SK-N-SH (cell line): ENCODE measurements around the gene MLLT11. TPM values are rescaled to one million over a fixed set of nuclear protein-coding genes. Genes with fewer than 3 reads are reported as not detected.
A peak's percentile ranks its signal among the peaks of the same experiment; 100 is the strongest.

Source experiments
- CTCF ChIA-PET: fragments of 300-600, 350-600 bp; formaldehyde crosslinking; extraction: SDS; loops from one replicate; lab custom pipeline; 2021; lab: Yijun Ruan, JAX
- POLR2A ChIA-PET: fragments of 350-600 bp; sonication (Branson Sonifier 250); formaldehyde crosslinking; extraction: SDS; loops from one replicate; lab custom pipeline; 2020; ENCODE audit warnings: antibody characterized with exemption, inconsistent platforms; lab: Yijun Ruan, JAX
- DNase-seq: peaks from one replicate; pipeline ENCODE4 v3.0.0; 2012
- H2AFZ ChIP-seq: fragments of 200-600 bp; sonication (generic); 2 replicates; pipeline ENCODE4 v1.8.1; 2016; ENCODE audit warnings: antibody characterized with exemption, mild to moderate bottlenecking, low read depth
- H3F3A ChIP-seq: fragments of 200-600 bp; sonication (generic); replicated peaks from 2 replicates; pipeline ENCODE3; 2016; ENCODE audit warnings: antibody characterized with exemption, mild to moderate bottlenecking; ENCODE audit not compliant: insufficient read depth
- H3K27ac ChIP-seq, 2 experiments: fragments of 200-500 bp in 1 of 2; fragments of 200-600 bp in 1 of 2; sonication (Bioruptor generic) in 1 of 2; sonication (generic), shearing (Covaris generic) in 1 of 2; 2 replicates each; pipeline versions ENCODE4 v1.5.1 to v1.6.1; 2014 to 2016; ENCODE audit warnings: low read depth in 2 of 2, inconsistent platforms in 1 of 2, low read length in 1 of 2, mild to moderate bottlenecking in 1 of 2, mixed read lengths in 1 of 2
- H3K27me3 ChIP-seq: fragments of 200-600 bp; sonication (generic), shearing (Covaris generic); 2 replicates; pipeline ENCODE4 v1.6.1; 2016; ENCODE audit warnings: mixed run types; ENCODE audit not compliant: insufficient read depth
- H3K36me3 ChIP-seq, 2 experiments: fragments of 200-500 bp in 1 of 2; fragments of 200-600 bp in 1 of 2; sonication (Bioruptor generic) in 1 of 2; sonication (generic) in 1 of 2; replicated peaks in 1 of 2; 2 replicates each; pipeline versions ENCODE3 to v1.5.1; 2014 to 2016; ENCODE audit warnings: low read length in 1 of 2, mild to moderate bottlenecking in 1 of 2; ENCODE audit not compliant: insufficient read depth in 2 of 2, control insufficient read depth in 1 of 2
- H3K4me1 ChIP-seq, 2 experiments: fragments of 200-500 bp in 1 of 2; fragments of 200-600 bp in 1 of 2; sonication (Bioruptor generic) in 1 of 2; sonication (generic), shearing (Covaris generic) in 1 of 2; 2 replicates each; pipeline versions ENCODE4 v1.5.1 to v1.6.1; 2014 to 2016; ENCODE audit warnings: low read depth in 1 of 2, low read length in 1 of 2, mixed run types in 1 of 2; ENCODE audit not compliant: insufficient read depth in 2 of 2, control insufficient read depth in 1 of 2
- H3K4me2 ChIP-seq: fragments of 200-600 bp; sonication (generic), shearing (Covaris generic); 2 replicates; pipeline ENCODE4 v1.6.1; 2017; ENCODE audit warnings: mixed run types
- H3K4me3 ChIP-seq, 2 experiments: fragments of 200-500 bp in 1 of 2; fragments of 200-600 bp in 1 of 2; sonication (Bioruptor generic) in 1 of 2; sonication (generic), shearing (Covaris generic) in 1 of 2; 2 replicates each; pipeline versions ENCODE4 v1.5.1 to v1.8.1; 2014 to 2016; ENCODE audit warnings: low read depth in 2 of 2, inconsistent platforms in 1 of 2, low read length in 1 of 2, mild to moderate bottlenecking in 1 of 2, mixed read lengths in 1 of 2, moderate library complexity in 1 of 2
- H3K79me2 ChIP-seq: fragments of 200-600 bp; sonication (generic); 2 replicates; pipeline ENCODE4 v1.8.1; 2017; ENCODE audit warnings: mild to moderate bottlenecking; ENCODE audit not compliant: insufficient read depth
- H3K9ac ChIP-seq: fragments of 200-600 bp; sonication (generic); 2 replicates; pipeline ENCODE4 v1.6.1; 2017; ENCODE audit warnings: mixed run types
- H3K9me2 ChIP-seq: fragments of 200-600 bp; sonication (generic); 2 replicates; pipeline ENCODE4 v1.6.1; 2017; ENCODE audit warnings: mixed run types
- H3K9me3 ChIP-seq: fragments of 200-600 bp; sonication (generic); 2 replicates; pipeline ENCODE4 v1.6.1; 2017; ENCODE audit warnings: mixed run types, mild to moderate bottlenecking, moderate library complexity
- H4K20me1 ChIP-seq: fragments of 200-600 bp; sonication (generic); 2 replicates; pipeline ENCODE4 v1.6.1; 2017; ENCODE audit warnings: mild to moderate bottlenecking, mixed run types; ENCODE audit not compliant: insufficient read depth
- CHD2 ChIP-seq: fragments of 150-350 bp; IDR thresholded peaks from 2 replicates; pipeline ENCODE4 v1.6.1; 2018; ENCODE audit warnings: low read length; ENCODE audit not compliant: partially characterized antibody
- EP300 ChIP-seq, 2 experiments: IDR thresholded peaks; 2 replicates each; pipeline versions ENCODE4 v1.4.0 to v1.6.1; 2012; ENCODE audit warnings: borderline replicate concordance in 1 of 2, low read depth in 1 of 2, low read length in 1 of 2
- EZH2phosphoT487 ChIP-seq: fragments of 200-600 bp; sonication (generic); IDR thresholded peaks from 2 replicates; pipeline ENCODE4 v1.6.1; 2017; ENCODE audit warnings: low read depth, mixed run types, mild to moderate bottlenecking, antibody characterized with exemption, moderate library complexity, borderline replicate concordance
- FOSL2 ChIP-seq: IDR thresholded peaks from 2 replicates; pipeline ENCODE4 v1.4.0; 2012; ENCODE audit warnings: low read depth, mild to moderate bottlenecking, moderate library complexity, borderline replicate concordance
- FOXJ3 ChIP-seq: sonication (generic); formaldehyde crosslinking; IDR thresholded peaks from 2 replicates; pipeline ENCODE4 v1.5.1; 2020; ENCODE audit warnings: mild to moderate bottlenecking, missing genetic modification reagents
- FOXM1 ChIP-seq: IDR thresholded peaks from 2 replicates; pipeline ENCODE4 v1.4.0; 2012; ENCODE audit warnings: low read depth, mild to moderate bottlenecking
- MAX ChIP-seq: IDR thresholded peaks from 2 replicates; pipeline ENCODE4 v1.4.0; 2012; ENCODE audit warnings: low read depth
- MEF2A ChIP-seq: IDR thresholded peaks from 2 replicates; pipeline ENCODE4 v1.4.0; 2012; ENCODE audit warnings: low read depth, borderline replicate concordance
- MXI1 ChIP-seq: IDR thresholded peaks from 2 replicates; pipeline ENCODE4 v1.6.1; 2012; ENCODE audit warnings: mild to moderate bottlenecking, low read depth, low read length, improper control_type of control experiment
- PBX3 ChIP-seq: IDR thresholded peaks from 2 replicates; pipeline ENCODE4; 2012
- RFX5 ChIP-seq: IDR thresholded peaks from 2 replicates; pipeline ENCODE4 v1.6.1; 2012; ENCODE audit warnings: mild to moderate bottlenecking, improper control_type of control experiment, low read length
- RXRA ChIP-seq: IDR thresholded peaks from 2 replicates; pipeline ENCODE4 v1.4.0; 2012; ENCODE audit warnings: low read depth, mild to moderate bottlenecking, borderline replicate concordance
- SIN3A ChIP-seq: IDR thresholded peaks from 2 replicates; pipeline ENCODE4 v1.6.1; 2012; ENCODE audit warnings: low read depth, mild to moderate bottlenecking, low read length, moderate library complexity, borderline replicate concordance
- SMC3 ChIP-seq: IDR thresholded peaks from 2 replicates; pipeline ENCODE4 v1.6.1; 2012; ENCODE audit warnings: low read depth, low read length, improper control_type of control experiment
- TAF1 ChIP-seq: IDR thresholded peaks from 2 replicates; pipeline ENCODE4 v1.6.1; 2012; ENCODE audit warnings: low read depth, mild to moderate bottlenecking, low read length, moderate library complexity, borderline replicate concordance
- TCF12 ChIP-seq: IDR thresholded peaks from 2 replicates; pipeline ENCODE4 v1.4.0; 2012
- USF1 ChIP-seq: IDR thresholded peaks from 2 replicates; pipeline ENCODE4 v1.4.0; 2012; ENCODE audit warnings: low read depth, borderline replicate concordance
- USF2 ChIP-seq: fragments of 150-350 bp; IDR thresholded peaks from 2 replicates; pipeline ENCODE4 v1.6.1; 2017; ENCODE audit warnings: antibody characterized with exemption, low read length, low read depth, borderline replicate concordance
- YY1 ChIP-seq: IDR thresholded peaks from 2 replicates; pipeline ENCODE4 v1.4.0; 2012; ENCODE audit warnings: low read depth, mild to moderate bottlenecking
- ZBTB33 ChIP-seq: IDR thresholded peaks from 2 replicates; pipeline ENCODE4 v1.4.0; 2012; ENCODE audit warnings: low read depth, borderline replicate concordance
- WGBS: methylation state at CpG from one replicate; pipeline ENCODE4 v1.1.6; 2017; ENCODE audit warnings: low lambda C conversion rate; 5-methylcytosine and 5-hydroxymethylcytosine counted together
- polyA plus RNA-seq, 3 experiments: library from polyadenylated mRNA; depleted of rRNA; stranded (reverse); fragments of >200 nt; gene quantifications; 2 replicates each; pipeline ENCODE4 v1.2.3, GENCODE V29; 2012

MLLT11 gene
- polyA plus RNA-seq, 1 of the 3 experiments (the other 2 are of a cell fraction) = 26.7 TPM

- DNase-seq = no peak
- H3K9me3 ChIP-seq = no peaks in the 10 kb centered on the region
- peak overlapping the region in 1 of 2 experiments; percentile 91; a peak in 1 of 4 replicates for H3K27ac ChIP-seq
- no peak overlapping the region for H3K9ac ChIP-seq
- H4K20me1 ChIP-seq = peaks cover 31% of the 10 kb centered on the region
- ChIA-PET CTCF (no interaction called here), POLR2A (no interaction called here)
- no peak overlapping the region for H3K4me2 ChIP-seq
- no peak overlapping the region for H2AFZ ChIP-seq
- H3K9me2 ChIP-seq = no peaks in the 10 kb centered on the region
- H3F3A ChIP-seq = peaks cover 47% of the 10 kb centered on the region
- H3K36me3 ChIP-seq = peaks cover 21 to 43% of the 10 kb centered on the region in 2 experiments
- H3K79me2 ChIP-seq = peaks cover 58% of the 10 kb centered on the region
- peaks cover 5 to 12% of the 10 kb centered on the region in 2 experiments; a peak in 3 of 4 replicates for H3K4me1 ChIP-seq
- no peak overlapping the region for H3K4me3 ChIP-seq
- H3K27me3 ChIP-seq = no peaks in the 10 kb centered on the region
- TF ChIP-seq CHD2 = no peak
- no peak for TF ChIP-seq ZBTB33
- no peak for TF ChIP-seq FOXM1
- TF ChIP-seq FOSL2 = no peak
- TF ChIP-seq MEF2A = no peak
- no peak for TF ChIP-seq USF2
- TF ChIP-seq RXRA = no peak
- WGBS = 87% methylated on average over 5 of the region's 5 CpGs
Measured at GRCh38 chr1:151069103-151069486, 8.9 kb downstream of the MLLT11 start.

GRCh38 chr1:151070474-151071276 is 10.5 kb downstream of the MLLT11 start, which contains the start of gene GABPB2:
TSS of gene GABPB2 (plus strand) at chr1:151070761. CDS start at chr1:151088190, 17,429 bp downstream.
- 46% methylated on average over 49 of the region's 50 CpGs for WGBS
- Histone ChIP-seq H3K9ac (peak within 1 kb of the TSS; percentile 77), H3F3A (peaks cover 47% of the 10 kb centered on the region), H3K79me2 (peaks cover 42% of the 10 kb centered on the region), H3K9me2 (no peaks in the 10 kb centered on the region), H3K4me1 (no peaks in the 10 kb centered on the region; a peak in 1 of 4 replicates), H3K9me3 (no peaks in the 10 kb centered on the region), H3K27me3 (no peaks in the 10 kb centered on the region), H3K4me2 (peak within 1 kb of the TSS; percentile 79), H3K27ac (peak within 1 kb of the TSS; percentile 91 to 95), H2AFZ (peak within 1 kb of the TSS; percentile 56; the same call in 1 of the 2 replicates), H3K36me3 (peaks cover 21 to 36% of the 10 kb centered on the region in 2 experiments), H3K4me3 (peak within 1 kb of the TSS; percentile 50 to 57), H4K20me1 (peaks cover 17% of the 10 kb centered on the region)
- DNase-seq = peak; percentile 89
- ChIA-PET CTCF (interaction anchor here (0.6 to 4.6 kb wide), 15 partner anchors 9 to 95 kb away, joined by 3 to 32 read pairs (median 4); partner anchors contain the start of genes C1orf56, CDC42SE1, LYSMD1 and MLLT11), POLR2A (interaction anchor here (0.5 to 0.9 kb wide), 4 partner anchors 8 to 491 kb away, joined by 3 to 5 read pairs (median 4); partner anchors contain the start of genes MCL1, MLLT11 and SCNM1)
- TF ChIP-seq MAX = peak; percentile 71; the same call in 1 of the 2 replicates
- no peak for TF ChIP-seq FOXJ3 (CRISPR knock-in tag)
- no peak for TF ChIP-seq EZH2phosphoT487
- TF ChIP-seq MXI1 = peak; percentile 73; the same call in 1 of the 2 replicates
- no peak for TF ChIP-seq EP300 (IDR thresholded peaks at IDR 0.05; ENCODE audit: borderline replicate concordance in 1 of 2, low read depth in 1 of 2, low read length in 1 of 2)
- TF ChIP-seq TAF1 = peak; percentile 60; the same call in 1 of the 2 replicates
- peak; percentile 35; the same call in 1 of the 2 replicates for TF ChIP-seq SIN3A
- peak; percentile 66 for TF ChIP-seq PBX3
- TF ChIP-seq RFX5 = 0 out of 2 replicates have a peak, but pooled peaks have one; percentile 29
- peak; percentile 94 for TF ChIP-seq YY1
- TF ChIP-seq RXRA = no peak
- TF ChIP-seq SMC3 = peak; percentile 36
- no peak for TF ChIP-seq USF1
- TF ChIP-seq CHD2 = peak; percentile 94
- no peak for TF ChIP-seq TCF12
